H1 (cell line): ENCODE results near the gene TTBK2. TPM values are rescaled to one million over a fixed set of nuclear protein-coding genes. Genes with fewer than 3 reads are reported as not detected.

ENCODE experiments used
- CBX5 ChIP-seq: fragments of 300-800, 300-1000 bp; sonication (generic); IDR thresholded peaks from 2 replicates; pipeline ENCODE4 v1.7.1; 2016; ENCODE audit warnings: antibody characterized with exemption, low read length, low read depth
- CTCF ChIP-seq, 3 experiments: IDR thresholded peaks; 1 replicate in 2 of 3; 2 replicates in 1 of 3; pipeline versions ENCODE4 v1.5.1 to v1.6.1; 2011; ENCODE audit warnings: low read length in 3 of 3, mild to moderate bottlenecking in 3 of 3, inconsistent platforms in 2 of 3, low read depth in 1 of 3, moderate library complexity in 1 of 3; ENCODE audit not compliant: insufficient read depth in 1 of 3; ENCODE audit errors: control extremely low read depth in 1 of 3
- RBBP5 ChIP-seq: IDR thresholded peaks from 2 replicates; pipeline ENCODE4 v1.7.1; 2012; ENCODE audit warnings: low read depth, mild to moderate bottlenecking, inconsistent platforms, low read length, moderate library complexity, borderline replicate concordance
- SP1 ChIP-seq: IDR thresholded peaks from 2 replicates; pipeline ENCODE4 v1.6.1; 2011; ENCODE audit warnings: low read depth, low read length
- SUZ12 ChIP-seq: fragments of 200-600 bp; sonication (generic); IDR thresholded peaks from 2 replicates; pipeline ENCODE4 v1.6.1; 2012; ENCODE audit warnings: mild to moderate bottlenecking, inconsistent platforms, low read length, moderate library complexity, mixed read lengths
- TAF1 ChIP-seq: IDR thresholded peaks from 2 replicates; pipeline ENCODE4 v1.6.1; 2011; ENCODE audit warnings: mild to moderate bottlenecking, low read depth, low read length
- polyA plus RNA-seq, 7 experiments: library from polyadenylated mRNA; depleted of rRNA in 3 of 7; stranded (reverse) in 5 of 7; unstranded in 2 of 7; fragments of >200 nt in 5 of 7; fragments of 200-250 nt in 2 of 7; gene quantifications; 1 replicate in 5 of 7; 2 replicates in 1 of 7; 4 replicates in 1 of 7; pipeline versions ENCODE4 v1.2.1 to v1.2.3, GENCODE V29; 2011 to 2013; ENCODE audit warnings: missing spikeins in 2 of 7, mixed read lengths in 2 of 7
- total RNA-seq: library from RNA; stranded (reverse); fragmentation: NEBNext Ultra II Directional; extraction: Animal tissue kit (Norgen Biotek cat#: 25700); gene quantifications from 2 replicates; pipeline ENCODE4 v1.2.1, GENCODE V29; 2021

The TTBK2 gene
- total and polyA plus RNA-seq, 2 of the 8 experiments (the other 6 are each of a cell fraction or from before 2014, with no cell fraction given), result 2.7 to 18.2 TPM

GRCh38 chr15:42736178-42736792 lies 184.3 kb downstream of the TTBK2 start (continued):
- TF ChIP-seq CTCF (IDR thresholded peaks at IDR 0.05; ENCODE audit: control extremely low read depth in 1 of 3, insufficient read depth in 1 of 3, low read depth in 1 of 3, low read length in 3 of 3) (no peak), SUZ12 (no peak), TAF1 (no peak), CBX5 (no peak), RBBP5 (no peak), SP1 (no peak)
- TF ChIP-seq, all 59 proteins: peak for 0
